Inferior parietal cortex (tissue), 1 donor: Measurements from ENCODE around the gene ZMIZ2.
"Not testable (repeated sequence)": the region's sequence is repeated elsewhere in the genome, so short reads cannot be mapped to it uniquely, and the experiment has no call there.

Source experiments
- DNase-seq: peaks from one replicate; pipeline ENCODE4 v3.0.0-alpha.2; 2016; ENCODE audit errors: extremely low spot score

Gene ZMIZ2

GRCh38 chr7:44727158-44727936 is 21.3 kb upstream of the ZMIZ2 start:
- DNase-seq, result no peak

- DNase-seq, result no peak
Observed at GRCh38 chr7:44727937-44728262, 20.7 kb upstream of the ZMIZ2 start.

- no peak for DNase-seq
Observed at GRCh38 chr7:44729949-44730590, 18.6 kb upstream of the ZMIZ2 start.

GRCh38 chr7:44732971-44733370 is 15.7 kb upstream of the ZMIZ2 start:
- not testable (repeated sequence) for DNase-seq

- no peak for DNase-seq
Observed at GRCh38 chr7:44733708-44734481, 14.8 kb upstream of the ZMIZ2 start.

- DNase-seq, result no peak
Observed at GRCh38 chr7:44735403-44736165, 13.1 kb upstream of the ZMIZ2 start.

- no peak for DNase-seq
Observed at GRCh38 chr7:44736896-44737295, 11.8 kb upstream of the ZMIZ2 start.

- no peak for DNase-seq
Observed at GRCh38 chr7:44738051-44738723, 10.5 kb upstream of the ZMIZ2 start.

- DNase-seq, result no peak
Observed at GRCh38 chr7:44738876-44739665, 9.6 kb upstream of the ZMIZ2 start.

- DNase-seq, result no peak
Observed at GRCh38 chr7:44740055-44740454, 8.6 kb upstream of the ZMIZ2 start.

- no peak for DNase-seq
Observed at GRCh38 chr7:44743750-44744149, 4.9 kb upstream of the ZMIZ2 start.

- no peak for DNase-seq
Observed at GRCh38 chr7:44748948-44749731, 493 bp downstream of the ZMIZ2 start.

GRCh38 chr7:44749992-44750391 is 1.3 kb downstream of the ZMIZ2 start:
- no peak for DNase-seq

GRCh38 chr7:44750424-44750823 is 1.8 kb downstream of the ZMIZ2 start:
- no peak for DNase-seq

GRCh38 chr7:44750921-44751571 is 2.4 kb downstream of the ZMIZ2 start:
- DNase-seq, result no peak

- no peak for DNase-seq
Observed at GRCh38 chr7:44752822-44753221, 4.2 kb downstream of the ZMIZ2 start.

- DNase-seq, result no peak
Observed at GRCh38 chr7:44754802-44755697, 6.4 kb downstream of the ZMIZ2 start.
